Neural cell (in vitro differentiated cells): Measurements from ENCODE around the gene MRPL44.

Source experiments
- EP300 ChIP-seq: fragments of 450-650 bp; conservative IDR thresholded peaks from 2 replicates; pipeline ENCODE4 v1.6.1; 2014; ENCODE audit warnings: antibody characterized with exemption, mild to moderate bottlenecking, moderate library complexity; ENCODE audit not compliant: poor library complexity, severe bottlenecking
- EZH2 ChIP-seq: fragments of 200-600, 300-800 bp; shearing (Covaris generic), sonication (generic); IDR thresholded peaks from 2 replicates; pipeline ENCODE4 v1.6.1; 2014; ENCODE audit warnings: antibody characterized with exemption, low read length, borderline replicate concordance, mild to moderate bottlenecking; ENCODE audit not compliant: insufficient read depth, poor library complexity, severe bottlenecking
- POLR2AphosphoS5 ChIP-seq: IDR thresholded peaks from 2 replicates; pipeline ENCODE4 v1.6.1; 2012
- RAD21 ChIP-seq: fragments of 450-650 bp; conservative IDR thresholded peaks from 2 replicates; pipeline ENCODE4 v1.6.1; 2014; ENCODE audit warnings: antibody characterized with exemption, mild to moderate bottlenecking, moderate library complexity
- SMC3 ChIP-seq: fragments of 450-650 bp; conservative IDR thresholded peaks from 2 replicates; pipeline ENCODE4 v1.6.1; 2014; ENCODE audit warnings: antibody characterized with exemption, mild to moderate bottlenecking, moderate library complexity; ENCODE audit not compliant: poor library complexity
- TAF1 ChIP-seq: IDR thresholded peaks from 2 replicates; pipeline ENCODE4 v1.6.1; 2012; ENCODE audit warnings: low read depth
- TF ChIP-seq, protein P1 (sequence below): fragments of 450-650 bp; IDR thresholded peaks from 2 replicates; pipeline ENCODE4 v1.5.1; 2014; ENCODE audit warnings: antibody characterized with exemption, mild to moderate bottlenecking, moderate library complexity; ENCODE audit not compliant: poor library complexity, severe bottlenecking

DNA sequence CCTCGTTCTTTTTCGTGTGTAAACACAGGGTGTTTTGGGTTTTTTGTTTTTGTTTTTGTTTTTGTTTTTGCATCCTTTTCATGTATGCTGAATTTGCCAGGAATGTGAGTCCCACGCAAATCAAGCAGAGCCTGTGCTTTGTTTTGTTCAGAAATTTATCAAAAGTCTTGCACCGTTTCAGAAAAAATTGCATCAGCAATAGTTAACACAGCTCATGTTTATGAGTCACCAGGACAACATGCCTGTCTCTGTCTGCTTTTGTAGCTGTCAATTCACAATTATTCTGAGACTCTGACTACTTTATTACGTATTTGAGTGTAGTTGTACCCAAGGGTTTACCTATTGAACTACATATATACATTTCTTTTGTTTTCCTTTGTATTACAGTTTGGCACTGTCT, 38.3 kb downstream of the MRPL44 start:
- TF ChIP-seq EZH2: no peak
- TF ChIP-seq, protein P1, sequence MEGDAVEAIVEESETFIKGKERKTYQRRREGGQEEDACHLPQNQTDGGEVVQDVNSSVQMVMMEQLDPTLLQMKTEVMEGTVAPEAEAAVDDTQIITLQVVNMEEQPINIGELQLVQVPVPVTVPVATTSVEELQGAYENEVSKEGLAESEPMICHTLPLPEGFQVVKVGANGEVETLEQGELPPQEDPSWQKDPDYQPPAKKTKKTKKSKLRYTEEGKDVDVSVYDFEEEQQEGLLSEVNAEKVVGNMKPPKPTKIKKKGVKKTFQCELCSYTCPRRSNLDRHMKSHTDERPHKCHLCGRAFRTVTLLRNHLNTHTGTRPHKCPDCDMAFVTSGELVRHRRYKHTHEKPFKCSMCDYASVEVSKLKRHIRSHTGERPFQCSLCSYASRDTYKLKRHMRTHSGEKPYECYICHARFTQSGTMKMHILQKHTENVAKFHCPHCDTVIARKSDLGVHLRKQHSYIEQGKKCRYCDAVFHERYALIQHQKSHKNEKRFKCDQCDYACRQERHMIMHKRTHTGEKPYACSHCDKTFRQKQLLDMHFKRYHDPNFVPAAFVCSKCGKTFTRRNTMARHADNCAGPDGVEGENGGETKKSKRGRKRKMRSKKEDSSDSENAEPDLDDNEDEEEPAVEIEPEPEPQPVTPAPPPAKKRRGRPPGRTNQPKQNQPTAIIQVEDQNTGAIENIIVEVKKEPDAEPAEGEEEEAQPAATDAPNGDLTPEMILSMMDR: no peak
- TF ChIP-seq POLR2AphosphoS5: no peak
- TF ChIP-seq TAF1: no peak
- no peak for TF ChIP-seq EP300
- no peak for TF ChIP-seq SMC3
- TF ChIP-seq RAD21: no peak
